IPS-NIHi7 (cell line): Measurements from ENCODE around the gene TMEM132C.

ENCODE experiments used
- DNase-seq: peaks from one replicate; pipeline ENCODE4 v3.0.0; 2012; ENCODE audit warnings: mixed read lengths; ENCODE audit errors: extremely low spot score

Gene TMEM132C

DNA sequence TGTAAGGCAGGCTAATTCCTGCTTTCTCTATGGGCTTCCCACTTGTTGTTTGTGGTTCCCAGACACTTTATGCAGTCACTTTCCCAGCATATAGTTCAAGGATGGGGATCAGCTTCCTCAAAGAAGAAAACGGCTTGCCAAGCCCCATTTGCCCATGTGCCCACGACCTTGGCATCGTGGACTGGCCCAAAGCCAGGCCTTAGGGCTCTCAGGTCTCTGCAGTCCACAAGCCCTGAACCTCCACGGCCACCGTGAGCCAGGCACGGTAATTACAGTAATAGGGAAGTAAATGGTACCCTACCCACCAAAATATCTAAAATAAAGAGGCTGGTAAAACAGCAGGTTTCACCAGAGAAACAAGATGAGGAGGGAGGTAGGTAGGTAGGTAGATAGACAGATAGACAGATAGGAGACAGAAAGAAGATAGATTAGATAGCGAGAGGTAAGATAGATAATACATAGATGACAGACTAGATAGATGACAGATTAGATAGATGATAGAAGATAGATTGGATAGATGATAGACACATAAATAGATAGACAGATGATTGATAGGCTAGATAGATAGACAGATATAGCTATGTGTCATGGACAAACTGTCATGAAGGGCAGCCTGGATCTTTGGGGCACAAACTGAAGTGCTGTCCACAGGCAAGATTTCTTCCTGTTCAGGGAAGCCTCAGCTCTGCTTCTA, 393.7 kb downstream of the TMEM132C start:
- DNase-seq, result no peak

DNA sequence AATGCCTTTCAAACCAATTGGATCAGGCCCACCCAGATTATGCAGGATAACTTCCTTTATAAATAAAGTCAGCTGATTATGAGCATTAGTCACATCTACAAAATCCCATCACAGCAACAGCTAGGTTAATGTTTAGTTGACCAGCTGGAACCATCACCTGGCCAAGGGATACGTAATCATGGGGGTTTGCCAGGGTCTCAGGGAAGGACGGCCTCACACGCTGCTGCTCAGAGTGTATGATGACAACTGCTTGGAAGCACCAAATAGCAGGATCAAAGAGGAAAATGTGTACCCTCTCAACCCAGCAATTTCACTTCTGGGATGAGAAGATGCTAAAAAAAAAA, 394.2 kb downstream of the TMEM132C start:
- DNase-seq, result no peak

DNA sequence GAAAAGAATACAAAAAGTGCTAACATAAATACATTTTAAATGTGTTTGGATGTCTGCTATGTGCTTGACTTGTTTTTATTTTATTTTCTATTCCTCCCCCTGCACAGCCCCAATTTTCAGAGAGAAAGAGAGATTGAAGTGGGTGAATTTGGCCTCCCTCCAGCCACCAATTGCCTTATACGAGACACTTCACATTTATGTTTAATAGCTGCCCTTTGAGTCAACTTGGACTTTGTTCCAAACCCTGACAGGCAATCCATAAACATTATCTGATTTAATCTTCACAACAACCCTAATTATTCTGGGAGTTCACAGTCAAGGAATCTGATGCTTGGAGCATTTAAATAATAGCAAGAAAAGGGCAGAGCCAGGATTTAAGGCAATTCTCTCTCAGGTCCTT, 395.1 kb downstream of the TMEM132C start:
- DNase-seq, result no peak

DNA sequence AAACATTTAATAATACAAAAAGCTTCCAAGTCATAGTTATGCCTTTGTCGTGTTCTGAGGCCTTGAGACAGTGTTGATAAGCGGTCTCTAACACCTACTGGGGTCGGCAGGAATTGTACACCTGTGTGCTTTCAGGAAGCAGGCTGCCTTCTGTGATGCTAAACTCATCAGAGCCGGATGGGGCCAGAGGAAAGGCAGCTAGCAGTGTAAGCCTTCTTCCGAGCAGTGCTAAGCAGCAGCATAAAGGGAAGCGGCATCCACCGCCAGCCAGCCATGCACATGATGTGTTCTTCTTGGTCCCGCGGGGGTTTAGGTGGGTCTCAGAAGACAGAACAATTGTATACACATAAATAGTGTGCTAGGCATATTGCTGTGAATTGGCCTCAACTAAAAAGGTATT, 397.5 kb downstream of the TMEM132C start:
- DNase-seq, result no peak

DNA sequence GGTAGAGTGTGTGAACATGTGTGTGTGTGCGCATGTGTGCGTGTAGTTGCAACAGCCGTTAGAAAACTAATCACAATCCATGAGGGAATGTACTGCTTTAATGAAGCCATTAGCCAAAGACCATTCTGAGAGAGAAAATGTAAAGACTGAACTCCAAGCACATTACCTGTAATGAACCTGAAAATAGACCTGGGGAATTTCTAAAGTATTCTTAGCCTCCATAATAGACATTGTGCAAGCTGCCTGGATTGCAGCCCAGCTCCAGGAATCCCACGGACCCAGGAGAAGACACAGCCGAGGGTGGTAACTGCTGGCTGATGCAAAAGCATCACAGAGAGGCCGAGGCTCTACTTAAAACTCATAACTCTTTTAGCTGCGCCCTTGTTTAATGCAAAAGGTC, 400.2 kb downstream of the TMEM132C start:
- DNase-seq, result no peak

DNA sequence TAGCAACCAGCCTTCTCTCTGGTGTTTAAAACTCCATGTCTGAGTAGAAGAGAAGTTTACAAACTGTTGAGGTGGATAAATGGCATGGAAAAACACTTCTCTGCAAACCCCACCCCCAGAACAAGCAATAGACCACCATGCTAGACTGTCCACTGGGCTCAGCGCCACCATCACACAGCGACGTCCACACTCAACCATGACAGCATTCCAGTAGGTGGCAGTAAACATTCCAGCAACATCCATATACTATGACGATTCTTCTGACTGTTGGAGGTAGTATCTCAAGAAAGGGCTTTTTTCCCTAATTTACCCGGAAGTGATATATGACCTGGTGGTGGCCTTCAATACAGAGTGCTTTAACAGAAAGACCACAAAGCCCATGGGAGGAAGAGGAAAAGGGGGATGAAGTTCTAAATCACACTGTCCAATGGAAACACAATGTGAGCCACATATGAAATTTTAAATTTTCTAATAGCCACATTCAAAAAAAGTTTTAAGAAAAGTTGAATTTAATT, 404.6 kb downstream of the TMEM132C start:
- DNase-seq, result no peak

DNA sequence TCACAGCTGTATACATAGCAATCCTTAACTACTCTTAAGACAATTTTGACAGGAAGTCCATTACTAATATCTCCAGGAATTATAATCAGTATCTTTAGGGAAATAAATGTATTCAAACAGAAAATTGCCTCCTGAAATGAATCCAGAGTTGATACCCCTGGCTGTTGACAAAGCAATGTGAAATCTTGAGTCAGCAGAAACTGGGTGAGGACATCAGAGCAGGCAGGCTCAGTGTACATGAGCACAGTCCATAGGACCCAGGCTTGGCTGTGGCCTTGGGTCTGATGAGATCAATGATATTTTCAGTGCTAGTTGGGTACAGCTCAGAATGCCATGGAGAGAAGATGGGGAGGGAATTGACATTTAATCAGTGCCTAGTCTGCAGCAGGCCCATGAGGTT, 405.5 kb downstream of the TMEM132C start:
- DNase-seq, result no peak

DNA sequence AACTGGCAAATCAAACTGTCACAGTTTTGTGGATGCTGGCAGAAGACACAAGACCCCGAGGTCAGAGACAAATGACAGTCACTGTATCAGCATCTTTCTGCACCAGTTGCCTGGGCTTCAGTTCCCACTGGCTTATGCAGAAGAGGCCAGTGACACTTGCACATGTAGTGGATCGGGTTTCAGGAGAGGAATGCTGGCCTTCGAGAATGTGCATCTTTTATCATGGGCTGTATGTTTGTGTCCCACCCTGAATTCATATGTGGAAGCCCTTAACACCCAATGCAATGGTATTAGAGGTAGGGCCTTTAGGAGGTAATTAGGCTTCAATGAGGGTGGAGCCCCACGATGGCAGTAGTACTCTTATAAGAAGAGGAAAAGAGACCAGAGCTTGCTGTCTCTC, 405.9 kb downstream of the TMEM132C start:
- no peak for DNase-seq

DNA sequence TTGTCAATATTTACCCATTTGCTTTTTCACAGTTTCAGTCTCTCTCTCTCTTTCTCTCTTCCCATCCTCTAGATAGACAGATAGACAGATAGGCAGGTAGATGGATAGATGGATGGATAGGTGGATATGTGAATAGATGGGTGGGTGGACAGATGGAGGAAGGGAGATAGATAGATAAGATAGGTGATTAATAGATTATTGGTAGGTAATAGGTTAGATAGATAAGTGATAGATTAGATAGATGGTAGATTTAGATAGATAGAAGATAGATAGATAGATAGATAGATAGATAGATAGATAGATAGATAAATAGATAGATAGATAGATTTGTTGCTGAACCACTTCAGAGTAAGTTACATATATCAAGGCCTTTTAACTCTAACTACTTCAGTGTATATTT, 408.6 kb downstream of the TMEM132C start:
- no peak for DNase-seq

DNA sequence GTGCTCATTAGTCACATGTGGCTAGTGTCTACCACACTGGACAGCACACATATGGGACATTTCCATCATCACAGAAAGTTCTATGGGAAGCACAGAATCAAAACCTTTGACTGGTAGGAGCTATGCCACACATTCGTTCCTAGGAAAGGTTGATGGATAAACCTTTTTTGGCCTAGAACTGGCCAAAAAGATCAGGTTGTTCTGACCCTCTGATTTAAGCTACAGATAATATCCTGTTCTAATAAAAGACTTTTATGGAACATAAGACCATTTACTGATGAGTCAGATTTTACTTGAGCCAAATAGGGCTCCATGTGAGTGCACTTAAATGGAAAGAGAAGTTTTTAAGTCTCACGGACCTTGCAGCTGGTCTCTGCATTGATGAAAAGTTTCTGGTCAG, 413.6 kb downstream of the TMEM132C start:
- DNase-seq, result no peak

DNA sequence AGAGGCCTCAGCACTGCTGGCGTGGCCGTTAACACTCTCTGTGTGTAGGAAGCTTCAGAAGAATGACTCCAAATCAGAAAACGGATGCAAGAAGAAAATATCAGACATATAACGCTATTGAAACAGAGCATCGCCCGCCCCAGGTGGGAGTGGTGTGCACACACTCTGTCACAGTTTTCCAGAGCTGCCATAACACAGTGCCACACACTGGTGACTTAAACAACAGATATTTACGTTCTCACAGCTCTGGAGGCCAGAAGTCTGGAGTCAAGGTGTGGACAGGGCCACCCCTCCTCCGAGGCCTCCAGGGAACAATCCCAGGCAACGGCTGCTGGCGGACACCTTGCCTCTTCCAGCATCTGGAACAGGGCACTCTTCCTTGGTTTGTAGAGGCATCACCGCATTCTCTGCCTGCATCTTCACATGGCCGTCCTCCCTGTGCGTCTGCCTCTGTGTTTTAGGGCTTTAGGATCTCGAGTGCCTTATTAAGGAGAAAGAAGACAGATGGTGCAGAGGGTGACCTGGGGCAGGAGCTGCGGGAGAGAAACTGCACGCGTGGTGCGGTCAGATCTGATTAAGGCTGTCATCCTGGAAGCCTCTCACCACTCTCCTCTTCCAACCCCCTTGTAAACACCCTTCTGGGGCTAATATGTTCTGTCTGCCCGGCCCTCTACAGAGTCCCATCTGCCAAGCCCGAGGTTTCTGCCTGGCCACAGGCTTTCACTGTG, 415.7 kb downstream of the TMEM132C start:
- DNase-seq, result no peak

DNA sequence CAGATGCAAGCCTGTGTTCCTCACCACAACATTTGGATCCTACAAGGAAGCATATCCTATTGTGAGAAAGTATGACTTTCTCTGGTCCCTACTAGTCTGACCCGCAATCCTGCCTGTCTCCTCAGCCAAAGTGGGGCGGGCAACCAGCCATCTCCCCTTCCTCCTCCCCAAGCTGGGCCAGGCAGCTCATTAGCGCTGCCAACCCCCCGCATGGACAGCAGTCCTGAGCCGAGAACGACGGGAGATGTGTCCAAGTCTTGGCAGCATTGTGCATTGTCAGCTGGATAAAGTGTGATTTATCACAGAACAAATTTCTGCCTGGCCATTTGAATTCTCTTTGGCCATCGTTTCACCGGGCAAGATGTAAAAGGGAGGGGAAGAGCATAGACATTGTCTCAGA, 417.4 kb downstream of the TMEM132C start:
- no peak for DNase-seq

DNA sequence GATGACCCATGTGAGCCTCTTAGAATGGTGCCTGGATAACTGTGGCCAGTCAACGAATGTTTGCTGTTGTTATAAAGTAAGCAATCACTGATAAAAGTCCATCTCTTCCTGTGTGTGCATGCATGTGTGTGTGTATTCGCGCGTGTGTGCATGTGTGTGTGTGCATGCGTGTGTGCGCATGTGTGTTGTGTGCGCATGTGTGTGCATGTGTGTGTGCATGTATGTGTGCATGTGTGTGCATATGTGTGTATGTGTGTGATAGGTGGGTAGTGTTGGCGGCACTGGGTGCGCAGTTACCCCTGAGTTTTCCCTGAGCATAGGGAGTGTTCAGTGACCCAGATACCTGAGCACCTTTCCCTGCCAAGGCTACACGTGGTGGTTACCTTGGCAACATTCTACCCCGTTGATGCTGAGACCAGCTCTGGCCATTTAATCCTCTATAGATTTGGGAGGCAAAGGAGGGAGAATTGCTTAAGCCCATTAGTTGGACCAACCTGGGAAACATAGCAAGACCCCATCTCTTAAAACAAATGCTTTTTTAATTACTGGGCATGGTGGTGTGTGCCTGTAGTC, 419.0 kb downstream of the TMEM132C start:
- no peak for DNase-seq

DNA sequence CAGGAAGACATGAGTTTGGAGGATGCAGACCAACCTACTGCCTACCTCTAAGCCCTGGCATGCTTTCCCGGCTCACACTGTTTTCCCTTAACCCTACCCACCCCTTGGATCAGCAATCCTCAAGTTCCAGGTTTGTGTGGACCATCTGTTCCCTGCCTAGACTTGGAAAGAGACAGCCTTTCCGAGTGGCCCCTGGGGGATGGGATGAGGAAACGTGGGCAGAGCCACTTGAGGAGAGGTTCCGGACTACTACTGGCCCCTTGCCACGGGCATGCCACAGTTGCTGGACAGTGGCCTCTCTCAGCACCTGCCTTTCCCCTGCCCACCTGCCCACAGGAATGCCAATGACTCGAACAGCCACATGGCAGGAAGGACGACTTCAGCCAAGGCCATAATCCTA, 420.9 kb downstream of the TMEM132C start:
- DNase-seq, result no peak

DNA sequence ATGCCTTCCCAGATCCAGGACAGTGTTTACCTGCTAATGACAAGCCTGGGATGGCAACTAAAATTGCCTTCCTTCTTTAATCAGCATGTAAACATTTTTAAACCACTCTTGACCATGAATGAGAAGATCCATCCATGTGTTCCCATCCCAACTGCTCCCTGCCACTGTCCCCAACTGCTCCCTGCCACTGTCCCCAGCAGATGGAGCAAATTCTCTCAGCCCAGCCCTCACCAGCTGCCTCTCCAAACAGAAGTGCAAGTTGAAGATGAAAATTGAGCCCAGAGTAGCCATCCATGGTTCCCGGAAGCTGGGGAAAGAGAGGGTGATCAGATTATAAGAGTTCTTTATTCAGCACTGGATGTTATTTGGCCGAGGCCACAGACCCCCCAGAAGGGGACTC, 423.7 kb downstream of the TMEM132C start:
- DNase-seq, result no peak

DNA sequence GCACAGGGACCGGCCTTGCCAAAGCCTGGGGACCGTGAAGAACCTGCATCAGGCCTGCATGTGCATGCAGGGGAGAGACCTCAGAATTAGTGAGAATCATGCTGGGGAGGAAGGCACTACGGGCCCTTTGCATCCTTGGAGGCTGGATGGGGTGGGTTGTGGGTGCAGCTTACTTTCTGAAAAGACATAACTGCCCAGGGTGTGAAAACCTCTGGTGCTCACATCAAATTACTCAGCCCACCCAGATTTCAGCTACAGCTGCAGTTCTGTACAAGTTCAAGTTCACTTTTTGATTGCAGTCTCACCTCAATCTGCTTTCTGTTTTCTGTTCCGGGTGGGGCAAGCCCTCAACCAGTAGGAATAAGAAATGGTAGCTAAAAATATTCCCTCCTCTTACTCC, 426.1 kb downstream of the TMEM132C start:
- DNase-seq, result no peak

DNA sequence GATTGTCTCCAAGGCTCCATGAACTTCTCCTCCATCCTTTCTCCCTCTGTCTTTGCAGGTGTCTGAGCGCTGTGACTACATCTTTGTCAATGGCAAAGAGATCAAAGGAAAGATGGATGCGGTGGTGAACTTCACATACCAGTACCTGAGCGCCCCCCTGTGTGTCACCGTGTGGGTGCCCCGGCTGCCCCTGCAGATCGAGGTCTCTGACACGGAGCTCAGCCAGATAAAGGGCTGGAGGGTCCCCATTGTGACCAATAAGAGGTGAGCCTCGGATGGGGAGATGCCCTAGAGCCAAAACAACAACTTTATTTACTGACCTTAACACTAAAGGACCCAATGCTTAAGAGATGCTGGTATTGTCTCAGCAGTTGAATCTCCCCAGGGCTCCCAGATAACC, 426.8 kb downstream of the TMEM132C start:
- no peak for DNase-seq

DNA sequence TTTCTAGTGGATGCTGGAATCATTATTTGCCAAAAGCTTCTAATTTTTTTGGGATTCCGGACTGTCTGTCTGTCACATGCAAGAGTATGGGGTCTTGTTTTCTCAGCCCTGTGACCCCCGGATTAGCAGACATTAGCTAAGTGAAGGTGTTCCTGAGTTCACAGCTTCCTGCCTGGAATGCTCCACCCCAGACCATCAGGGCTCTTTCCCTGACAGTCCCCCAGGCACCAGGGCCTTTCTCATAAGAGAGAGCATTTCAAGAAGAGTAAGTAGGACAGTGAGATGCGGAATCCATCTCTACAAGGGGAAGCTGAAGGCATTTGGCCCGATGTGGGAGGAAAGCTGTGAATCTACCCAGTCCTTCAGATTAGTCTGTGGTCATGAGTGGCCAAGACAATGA, 427.5 kb downstream of the TMEM132C start:
- no peak for DNase-seq

DNA sequence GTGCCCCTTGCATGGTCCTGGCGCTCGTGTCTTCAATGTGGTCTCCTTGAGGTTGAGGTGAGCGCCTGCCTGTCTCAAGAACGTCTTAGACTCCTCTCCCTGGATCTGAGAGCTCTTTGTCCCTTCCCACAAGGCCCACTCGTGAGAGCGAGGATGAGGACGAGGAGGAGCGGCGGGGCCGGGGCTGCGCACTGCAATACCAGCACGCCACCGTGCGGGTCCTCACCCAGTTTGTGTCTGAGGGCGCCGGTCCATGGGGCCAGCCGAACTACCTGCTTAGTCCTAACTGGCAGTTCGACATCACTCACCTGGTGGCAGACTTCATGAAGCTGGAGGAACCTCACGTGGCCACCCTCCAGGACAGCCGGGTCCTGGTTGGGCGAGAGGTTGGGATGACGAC, 428.7 kb downstream of the TMEM132C start:
- DNase-seq, result no peak

DNA sequence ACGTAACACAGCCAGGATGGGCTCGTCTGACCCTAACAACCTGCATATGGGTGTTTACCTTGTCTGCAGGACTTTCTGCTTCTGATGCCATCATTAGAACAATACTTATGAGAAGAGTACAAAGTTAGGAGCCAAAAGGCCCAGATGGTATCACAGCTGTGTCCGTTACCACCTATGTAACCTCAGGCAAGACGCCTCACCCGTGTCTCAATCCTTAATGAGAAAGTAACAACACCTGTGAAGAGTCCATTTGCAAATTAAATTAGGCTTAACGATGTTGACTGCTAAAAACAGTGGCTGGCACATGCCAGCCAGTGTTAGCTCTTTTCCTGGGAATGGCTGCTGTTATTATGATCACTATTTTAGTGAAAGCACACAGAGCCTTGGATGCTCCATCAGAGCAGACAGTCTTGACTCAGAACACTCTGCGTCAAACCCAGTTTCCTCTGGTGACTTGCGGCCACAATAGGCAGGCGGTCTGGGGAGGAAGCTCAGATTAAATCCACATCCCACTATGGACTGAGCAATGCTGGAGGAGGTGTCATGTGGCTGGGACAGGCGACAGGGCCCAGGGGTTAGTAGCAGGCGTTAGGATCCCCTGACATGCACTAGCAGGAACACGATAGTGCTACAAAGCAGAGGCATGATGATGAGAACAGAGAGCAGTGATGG, 431.5 kb downstream of the TMEM132C start:
- DNase-seq, result no peak

DNA sequence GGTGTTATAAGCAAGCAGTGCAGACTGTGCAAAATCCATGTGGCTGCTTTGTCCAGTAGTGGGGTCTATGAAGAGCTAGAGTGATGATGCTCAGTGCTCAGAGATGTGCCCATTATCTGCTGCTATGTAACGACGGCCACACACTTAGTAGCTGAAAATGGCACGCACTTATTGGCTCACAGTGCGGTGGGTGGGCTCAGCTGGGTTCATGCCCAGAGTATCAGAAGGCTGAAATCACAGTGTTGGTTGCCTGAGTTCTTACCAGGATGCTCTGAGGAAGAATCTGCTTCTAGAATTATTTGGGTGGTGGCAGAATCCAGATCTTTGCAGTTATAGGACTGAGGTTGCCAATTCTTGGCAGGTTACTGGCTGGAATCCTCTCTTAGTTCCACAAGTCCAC, 432.1 kb downstream of the TMEM132C start:
- DNase-seq, result no peak

DNA sequence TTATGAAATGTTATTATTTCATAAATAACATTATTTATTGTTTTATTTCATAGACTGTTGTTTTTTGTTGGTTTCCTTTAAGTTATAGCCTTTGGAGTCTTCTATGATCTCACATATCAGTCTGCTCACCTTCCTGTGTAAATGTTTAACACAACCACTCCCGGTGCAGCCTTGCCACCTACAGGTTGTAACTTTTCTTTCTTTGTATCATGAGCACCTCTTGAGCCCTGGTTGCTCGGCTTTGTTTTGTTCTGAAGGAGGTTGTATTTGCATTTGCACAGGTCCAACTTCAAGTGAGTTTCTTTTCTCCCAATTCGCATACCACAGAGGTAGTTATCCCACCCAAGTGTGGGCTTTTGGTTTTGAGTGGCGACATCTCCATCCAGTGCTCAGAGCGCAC, 435.4 kb downstream of the TMEM132C start:
- DNase-seq, result no peak

DNA sequence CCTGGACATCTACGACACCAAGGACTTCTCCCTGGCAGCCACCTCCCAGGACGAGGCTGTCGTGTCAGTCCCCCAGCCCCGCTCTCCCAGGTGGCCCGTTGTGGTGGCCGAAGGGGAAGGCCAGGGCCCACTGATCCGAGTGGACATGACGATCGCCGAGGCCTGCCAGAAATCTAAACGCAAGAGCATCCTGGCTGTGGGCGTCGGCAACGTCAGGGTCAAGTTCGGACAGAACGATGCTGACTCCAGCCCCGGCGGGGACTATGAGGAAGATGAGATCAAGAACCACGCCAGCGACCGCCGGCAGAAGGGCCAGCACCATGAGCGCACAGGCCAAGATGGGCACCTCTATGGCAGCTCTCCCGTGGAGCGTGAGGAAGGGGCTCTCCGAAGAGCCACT, 438.2 kb downstream of the TMEM132C start:
- DNase-seq, result no peak
